Suprapubic skin (tissue), 4 donors: Measurements from ENCODE around the gene EXOC7. TPM values are rescaled to one million over a fixed set of nuclear protein-coding genes. Genes with fewer than 3 reads are reported as not detected.

Experiments
- DNase-seq, 2 donors: peaks; one replicate each; pipeline ENCODE4 v3.0.0-alpha.2; 2019; ENCODE audit warnings: low spot score in 2 of 2
- H3K27ac ChIP-seq: fragments of 200-600 bp; sonication (generic); one replicate; pipeline ENCODE4 v1.5.1; 2019
- H3K27me3 ChIP-seq: fragments of 200-600 bp; sonication (generic); one replicate; pipeline ENCODE4 v1.5.1; 2019
- H3K36me3 ChIP-seq: fragments of 200-600 bp; sonication (generic); one replicate; pipeline ENCODE4 v1.5.1; 2019
- H3K4me1 ChIP-seq: fragments of 200-600 bp; sonication (generic); one replicate; pipeline ENCODE4 v1.5.1; 2019
- H3K4me3 ChIP-seq: fragments of 200-600 bp; sonication (generic); one replicate; pipeline ENCODE4 v1.5.1; 2019; ENCODE audit warnings: mild to moderate bottlenecking
- H3K9me3 ChIP-seq: fragments of 200-600 bp; sonication (generic); one replicate; pipeline ENCODE4 v1.5.1; 2019
- EP300 ChIP-seq: sonication (generic); formaldehyde crosslinking; IDR thresholded peaks from one replicate; pipeline ENCODE4 v1.6.1; 2017; ENCODE audit warnings: antibody characterized with exemption
- POLR2A ChIP-seq, 2 donors: fragments of 450-650 bp; IDR thresholded peaks; one replicate each; pipeline ENCODE4 v1.6.1; 2017; ENCODE audit warnings: antibody characterized with exemption in 2 of 2, mild to moderate bottlenecking in 2 of 2, moderate library complexity in 2 of 2
- POLR2AphosphoS5 ChIP-seq, 3 donors: sonication (generic); formaldehyde crosslinking; IDR thresholded peaks; one replicate each; pipeline ENCODE4 v1.6.1; 2017; ENCODE audit warnings: antibody characterized with exemption in 3 of 3
- WGBS: methylation state at CpG from one replicate; pipeline ENCODE4 v1.1.5; 2018; 5-methylcytosine and 5-hydroxymethylcytosine counted together
- total RNA-seq, 4 donors: library from RNA; depleted of rRNA; stranded (reverse); fragments of >200 nt; gene quantifications; one replicate each; pipeline ENCODE4 v1.1.0, GENCODE V29; 2016
- TF ChIP-seq, protein P1 (sequence below), 2 donors: fragments of 200-600 bp in 1 of 2; fragments of 450-650 bp in 1 of 2; sonication (generic) in 1 of 2; IDR thresholded peaks; one replicate each; pipeline ENCODE4 v1.5.1; 2016 to 2019; ENCODE audit warnings: antibody characterized with exemption in 2 of 2, mild to moderate bottlenecking in 1 of 2, moderate library complexity in 1 of 2

The EXOC7 gene
- total RNA-seq, 4 donors from 2014 or later = 67.4 to 108 (median 78.6) TPM

GRCh38 chr17:76139801-76140660 lies 36.4 kb upstream of the EXOC7 start:
- H3K27ac ChIP-seq = no peak overlapping the region
- DNase-seq = no peak
- peaks cover 50% of the 10 kb centered on the region for H3K27me3 ChIP-seq
- H3K9me3 ChIP-seq = no peaks in the 10 kb centered on the region
- H3K4me3 ChIP-seq = peak overlapping the region; percentile 53
- TF ChIP-seq POLR2AphosphoS5 (IDR thresholded peaks at IDR 0.05) (no peak), POLR2A (IDR thresholded peaks at IDR 0.05) (no peak), EP300 (no peak)
- TF ChIP-seq, protein P1, sequence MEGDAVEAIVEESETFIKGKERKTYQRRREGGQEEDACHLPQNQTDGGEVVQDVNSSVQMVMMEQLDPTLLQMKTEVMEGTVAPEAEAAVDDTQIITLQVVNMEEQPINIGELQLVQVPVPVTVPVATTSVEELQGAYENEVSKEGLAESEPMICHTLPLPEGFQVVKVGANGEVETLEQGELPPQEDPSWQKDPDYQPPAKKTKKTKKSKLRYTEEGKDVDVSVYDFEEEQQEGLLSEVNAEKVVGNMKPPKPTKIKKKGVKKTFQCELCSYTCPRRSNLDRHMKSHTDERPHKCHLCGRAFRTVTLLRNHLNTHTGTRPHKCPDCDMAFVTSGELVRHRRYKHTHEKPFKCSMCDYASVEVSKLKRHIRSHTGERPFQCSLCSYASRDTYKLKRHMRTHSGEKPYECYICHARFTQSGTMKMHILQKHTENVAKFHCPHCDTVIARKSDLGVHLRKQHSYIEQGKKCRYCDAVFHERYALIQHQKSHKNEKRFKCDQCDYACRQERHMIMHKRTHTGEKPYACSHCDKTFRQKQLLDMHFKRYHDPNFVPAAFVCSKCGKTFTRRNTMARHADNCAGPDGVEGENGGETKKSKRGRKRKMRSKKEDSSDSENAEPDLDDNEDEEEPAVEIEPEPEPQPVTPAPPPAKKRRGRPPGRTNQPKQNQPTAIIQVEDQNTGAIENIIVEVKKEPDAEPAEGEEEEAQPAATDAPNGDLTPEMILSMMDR (IDR thresholded peaks at IDR 0.05) = no peak
- 20% methylated on average over 20 of the region's 78 CpGs for WGBS
- H3K4me1 ChIP-seq = peaks cover 35% of the 10 kb centered on the region
- no peaks in the 10 kb centered on the region for H3K36me3 ChIP-seq

GRCh38 chr17:76138896-76139752 lies 35.5 kb upstream of the EXOC7 start:
- Histone ChIP-seq H3K4me3 (peak overlapping the region; percentile 53), H3K4me1 (peaks cover 33% of the 10 kb centered on the region), H3K9me3 (no peaks in the 10 kb centered on the region), H3K36me3 (no peaks in the 10 kb centered on the region), H3K27me3 (peaks cover 58% of the 10 kb centered on the region), H3K27ac (no peak overlapping the region)
- 60% methylated on average over 7 of the region's 15 CpGs for WGBS
- TF ChIP-seq POLR2A (IDR thresholded peaks at IDR 0.05) (no peak), POLR2AphosphoS5 (IDR thresholded peaks at IDR 0.05) (no peak), EP300 (no peak)
- TF ChIP-seq, protein P1 (IDR thresholded peaks at IDR 0.05) = no peak
- no peak for DNase-seq

DNA sequence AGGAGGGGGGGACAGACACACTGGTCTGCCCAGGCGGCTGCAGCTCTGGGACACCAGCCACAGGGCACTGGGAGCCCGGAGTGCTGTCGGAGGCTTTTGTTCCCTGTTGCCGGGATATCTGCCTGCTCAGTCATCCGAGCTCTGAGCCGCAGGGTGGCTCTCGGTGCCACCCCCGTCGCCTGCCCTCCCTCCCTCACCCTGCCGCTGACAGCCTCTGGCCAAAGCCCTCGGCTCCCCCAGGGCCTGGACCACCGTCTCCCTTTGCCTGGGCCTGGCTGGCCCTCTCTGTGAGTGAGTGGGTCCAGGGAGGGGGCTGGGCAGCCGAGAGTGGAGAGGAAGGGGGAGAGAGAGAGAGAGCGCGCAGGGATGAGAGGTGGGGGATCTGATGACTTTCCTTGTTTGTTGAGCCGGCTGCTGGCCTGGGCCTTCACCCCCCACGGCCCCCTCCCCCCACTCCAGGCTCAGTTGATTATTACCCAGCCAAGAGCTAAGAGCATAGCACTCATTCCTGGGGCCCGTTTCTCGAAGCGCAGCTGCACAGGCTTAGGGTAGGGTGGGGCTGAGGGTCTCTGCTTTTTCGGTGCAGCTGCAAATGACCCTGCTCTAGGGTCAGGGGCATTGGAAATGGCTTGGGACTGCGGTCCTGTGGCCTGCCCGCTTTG lies 34.8 kb upstream of the EXOC7 start:
- peaks cover 58% of the 10 kb centered on the region for H3K27me3 ChIP-seq
- TF ChIP-seq, protein P1 (IDR thresholded peaks at IDR 0.05) = no peak
- TF ChIP-seq EP300 = no peak
- TF ChIP-seq POLR2AphosphoS5 (IDR thresholded peaks at IDR 0.05) = no peak
- TF ChIP-seq POLR2A (IDR thresholded peaks at IDR 0.05) = no peak
- H3K4me3 ChIP-seq = no peak overlapping the region
- no peaks in the 10 kb centered on the region for H3K36me3 ChIP-seq
- H3K9me3 ChIP-seq = no peaks in the 10 kb centered on the region
- WGBS = 75% methylated on average over 12 of the region's 23 CpGs
- H3K4me1 ChIP-seq = peaks cover 30% of the 10 kb centered on the region
- no peak overlapping the region for H3K27ac ChIP-seq
- no peak for DNase-seq

DNA sequence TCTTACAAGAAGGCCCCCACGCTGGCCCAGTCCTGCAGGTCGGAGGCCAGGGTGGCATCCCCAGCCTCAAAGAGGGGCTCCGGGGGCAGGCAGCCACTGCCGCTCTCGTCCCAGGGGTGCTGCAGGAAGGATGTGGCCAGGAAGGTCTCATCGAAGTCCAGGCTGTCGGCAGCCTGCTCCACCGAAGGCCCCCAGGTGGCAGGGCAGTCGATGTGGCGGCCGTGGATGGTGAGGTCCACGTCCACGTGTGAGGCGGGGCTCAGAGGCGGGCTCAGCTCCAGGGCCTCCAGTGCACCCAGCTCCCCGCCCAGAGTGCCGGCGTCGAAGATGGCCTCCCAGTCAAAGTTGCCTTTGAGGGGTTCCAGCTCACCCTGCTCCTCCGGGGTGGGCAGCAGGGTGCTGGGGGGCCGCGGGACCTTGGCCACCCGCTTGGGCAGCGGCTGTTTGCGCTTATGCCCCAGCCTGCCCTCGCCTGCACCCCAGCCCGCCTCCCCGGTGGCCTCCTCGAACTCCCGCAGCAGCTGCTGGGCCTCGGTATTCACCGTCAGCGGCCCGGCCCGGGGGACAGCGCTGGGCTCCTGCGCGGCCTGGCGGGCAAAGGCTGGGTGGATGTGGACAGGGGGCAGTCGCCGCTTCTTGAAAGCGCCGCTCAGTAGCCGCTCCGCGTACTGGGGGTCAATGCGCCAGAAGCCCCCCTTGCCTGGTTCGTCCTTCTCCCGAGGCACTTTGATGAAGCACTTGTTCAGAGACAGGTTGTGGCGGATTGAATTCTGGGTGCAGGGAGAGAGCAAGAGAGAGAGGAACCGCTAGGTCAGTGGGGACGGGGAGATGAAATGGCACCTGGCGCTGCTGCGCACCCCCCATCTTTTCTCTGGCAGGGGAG lies 34.0 kb upstream of the EXOC7 start:
- no peaks in the 10 kb centered on the region for H3K36me3 ChIP-seq
- H3K27me3 ChIP-seq = peaks cover 65% of the 10 kb centered on the region
- TF ChIP-seq, protein P1 (IDR thresholded peaks at IDR 0.05) = no peak
- TF ChIP-seq POLR2A (IDR thresholded peaks at IDR 0.05) (no peak), EP300 (no peak), POLR2AphosphoS5 (IDR thresholded peaks at IDR 0.05) (no peak)
- no peak overlapping the region for H3K27ac ChIP-seq
- peaks cover 36% of the 10 kb centered on the region for H3K4me1 ChIP-seq
- WGBS = 81% methylated on average over 19 of the region's 54 CpGs
- no peak for DNase-seq
- no peak overlapping the region for H3K4me3 ChIP-seq
- no peaks in the 10 kb centered on the region for H3K9me3 ChIP-seq
